ENCODE results near the gene SNX1. TPM values are rescaled to one million over a fixed set of nuclear protein-coding genes. Genes with fewer than 3 reads are reported as not detected.
A peak's percentile ranks its signal among the peaks of the same experiment; 100 is the strongest.

Gene SNX1
- total RNA-seq, 1 donor from 2014 or later = 138 TPM

DNA sequence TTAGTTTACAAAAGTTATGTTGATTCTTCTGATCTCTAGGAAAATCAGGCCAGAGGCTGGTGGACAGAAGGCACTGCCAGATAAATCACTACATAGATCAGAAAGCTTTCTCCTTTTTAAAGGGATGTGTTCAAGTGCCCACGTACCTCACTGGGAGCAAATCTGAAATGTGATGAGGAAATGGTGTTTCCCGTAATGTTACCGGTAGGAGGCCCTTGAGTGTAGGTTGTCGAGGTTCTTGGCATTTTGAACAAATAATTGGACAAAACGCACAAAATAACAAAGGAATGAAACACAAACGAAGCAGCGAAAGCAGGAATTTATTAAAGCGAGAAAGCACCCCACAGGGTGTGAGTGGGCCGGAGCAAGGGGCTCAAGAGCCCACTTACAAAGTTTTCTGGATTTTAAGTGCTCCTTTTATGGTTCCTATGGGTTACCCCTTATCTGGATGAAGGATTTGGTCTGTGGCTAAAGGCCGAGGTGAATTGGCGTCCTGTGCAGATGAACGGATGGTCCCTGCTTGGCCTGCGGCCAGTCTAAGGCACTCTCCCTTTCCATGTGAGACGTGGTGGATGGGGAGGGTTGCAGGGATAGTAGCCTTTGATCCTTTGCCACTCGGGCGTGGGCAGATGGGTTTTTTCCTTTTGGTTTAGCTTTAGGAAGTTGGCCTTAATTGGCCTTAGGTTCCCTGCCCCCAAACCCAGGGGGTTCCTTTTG lies 1.0 kb downstream of the SNX1 start:
- peak overlapping the region; percentile 98 for H3K27ac Mint-ChIP-seq
- intact Hi-C loops (cut with micrococcal nuclease) = loop anchor here (1.0 to 10.0 kb wide), 6 partner anchors 66 to 1698 kb away; partner anchors contain the start of genes APH1B, DENND4A, LACTB and PLEKHO2
- DNase-seq = no peak
- no peaks in the 10 kb centered on the region for H3K9me3 Mint-ChIP-seq
- ChIA-PET CTCF (no interaction called here), POLR2A (interaction anchor here (1.0 to 5.4 kb wide), 7 partner anchors 13 to 291 kb away, joined by 3 to 78 read pairs (median 10); partner anchors contain the start of genes PPIB, SNX22 and TRIP4)
- no peaks in the 10 kb centered on the region for H3K27me3 Mint-ChIP-seq
- peak overlapping the region; percentile 99 for H3K4me3 Mint-ChIP-seq
- H3K4me1 Mint-ChIP-seq = peaks cover 88% of the 10 kb centered on the region
- peaks cover 30% of the 10 kb centered on the region for H3K36me3 Mint-ChIP-seq (ENCODE audit: low read depth)
- TF ChIP-seq, protein P1, sequence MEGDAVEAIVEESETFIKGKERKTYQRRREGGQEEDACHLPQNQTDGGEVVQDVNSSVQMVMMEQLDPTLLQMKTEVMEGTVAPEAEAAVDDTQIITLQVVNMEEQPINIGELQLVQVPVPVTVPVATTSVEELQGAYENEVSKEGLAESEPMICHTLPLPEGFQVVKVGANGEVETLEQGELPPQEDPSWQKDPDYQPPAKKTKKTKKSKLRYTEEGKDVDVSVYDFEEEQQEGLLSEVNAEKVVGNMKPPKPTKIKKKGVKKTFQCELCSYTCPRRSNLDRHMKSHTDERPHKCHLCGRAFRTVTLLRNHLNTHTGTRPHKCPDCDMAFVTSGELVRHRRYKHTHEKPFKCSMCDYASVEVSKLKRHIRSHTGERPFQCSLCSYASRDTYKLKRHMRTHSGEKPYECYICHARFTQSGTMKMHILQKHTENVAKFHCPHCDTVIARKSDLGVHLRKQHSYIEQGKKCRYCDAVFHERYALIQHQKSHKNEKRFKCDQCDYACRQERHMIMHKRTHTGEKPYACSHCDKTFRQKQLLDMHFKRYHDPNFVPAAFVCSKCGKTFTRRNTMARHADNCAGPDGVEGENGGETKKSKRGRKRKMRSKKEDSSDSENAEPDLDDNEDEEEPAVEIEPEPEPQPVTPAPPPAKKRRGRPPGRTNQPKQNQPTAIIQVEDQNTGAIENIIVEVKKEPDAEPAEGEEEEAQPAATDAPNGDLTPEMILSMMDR (IDR thresholded peaks at IDR 0.05) = no peak
- ATAC-seq (ENCODE audit: low read depth) = no peak

DNA sequence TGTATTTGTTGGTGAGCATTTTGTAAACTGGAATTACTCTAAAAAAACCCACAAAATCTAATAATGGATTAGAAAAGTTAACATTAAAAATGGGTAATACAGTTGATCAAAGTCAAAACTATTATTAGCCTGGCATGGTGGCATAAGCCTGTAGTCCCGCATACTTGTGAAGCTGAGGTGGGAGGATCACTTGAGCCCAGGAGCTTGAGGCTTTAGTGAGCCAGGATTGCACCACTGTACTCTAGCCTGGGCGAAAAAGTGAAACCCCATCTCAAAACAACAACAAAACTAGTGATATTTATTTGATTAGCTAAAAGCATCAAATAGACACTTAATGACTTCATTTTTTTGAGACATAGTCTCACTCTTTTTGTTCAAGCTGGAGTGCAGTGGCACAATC lies 3.6 kb downstream of the SNX1 start:
- Mint-ChIP-seq H3K27me3 (no peaks in the 10 kb centered on the region), H3K4me3 (no peak overlapping the region), H3K36me3 (ENCODE audit: low read depth) (peaks cover 26% of the 10 kb centered on the region), H3K9me3 (peaks cover 2% of the 10 kb centered on the region), H3K27ac (peak overlapping the region; percentile 56), H3K4me1 (peaks cover 75% of the 10 kb centered on the region)
- ATAC-seq (ENCODE audit: low read depth) = no peak
- CTCF ChIA-PET = interaction anchor here (0.8 to 1.1 kb wide), 3 partner anchors 10 to 347 kb away, joined by 3 read pairs; no protein-coding TSS in a partner anchor
- TF ChIP-seq, protein P1 (IDR thresholded peaks at IDR 0.05) = no peak
- DNase-seq = no peak
- POLR2A ChIA-PET = interaction anchor here (2.2 kb wide), 1 partner anchor 10 kb away, joined by 8 read pairs; no protein-coding TSS in a partner anchor
- intact Hi-C loops (cut with micrococcal nuclease) = loop anchor here (5.0 to 10.0 kb wide), 5 partner anchors 745 to 1695 kb away; partner anchors contain the start of genes APH1B, DENND4A, LACTB and PLEKHO2

DNA sequence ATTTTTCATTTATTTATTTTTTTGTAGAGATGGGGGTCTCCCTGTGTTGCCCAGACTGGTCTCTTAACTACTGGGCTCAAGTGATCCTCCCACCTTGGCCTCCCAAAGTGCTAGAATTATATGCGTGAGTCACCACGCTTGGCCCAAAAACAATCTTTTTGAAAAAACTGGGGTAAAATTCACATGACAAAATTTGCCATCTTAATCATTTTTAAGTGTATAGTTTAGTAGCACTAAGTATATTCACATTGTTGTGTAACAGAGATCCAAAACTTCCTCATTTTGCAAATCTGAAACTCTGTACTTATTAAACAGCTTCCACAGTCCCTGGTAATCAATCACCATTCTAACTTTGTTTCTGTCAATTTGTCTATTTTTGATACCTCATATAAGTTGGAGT lies 5.2 kb downstream of the SNX1 start:
- Mint-ChIP-seq H3K36me3 (ENCODE audit: low read depth) (peaks cover 24% of the 10 kb centered on the region), H3K4me1 (peaks cover 68% of the 10 kb centered on the region), H3K27ac (peak overlapping the region; percentile 46), H3K4me3 (no peak overlapping the region), H3K9me3 (peaks cover 2% of the 10 kb centered on the region), H3K27me3 (no peaks in the 10 kb centered on the region)
- ChIA-PET CTCF (no interaction called here), POLR2A (interaction anchor here (1.1 to 1.5 kb wide), 2 partner anchors 10 to 61 kb away, joined by 3 read pairs; no protein-coding TSS in a partner anchor)
- TF ChIP-seq, protein P1 (IDR thresholded peaks at IDR 0.05) = no peak
- ATAC-seq (ENCODE audit: low read depth) (no peak), DNase-seq (no peak)
- intact Hi-C loops (cut with micrococcal nuclease) = no loop called here

DNA sequence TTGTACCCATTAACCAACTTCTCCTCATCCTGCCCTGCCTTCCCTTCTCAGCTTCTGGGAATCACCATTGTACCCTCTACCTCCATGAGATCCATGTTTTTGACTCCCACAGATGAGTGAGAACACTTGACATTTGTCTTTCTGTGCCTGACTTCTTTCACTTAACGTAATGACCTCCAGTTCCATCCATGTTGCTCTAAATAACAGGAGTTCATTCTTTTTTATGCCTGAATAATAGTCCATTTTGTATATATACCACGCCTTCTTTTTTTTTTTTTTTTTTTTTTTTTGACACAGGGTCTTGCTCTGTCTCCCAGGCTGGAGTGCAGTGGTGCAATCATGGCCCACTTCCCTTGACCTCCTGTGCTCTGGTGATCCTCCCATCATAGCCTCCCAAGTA lies 6.7 kb downstream of the SNX1 start:
- Mint-ChIP-seq H3K4me1 (peaks cover 66% of the 10 kb centered on the region), H3K27ac (no peak overlapping the region), H3K36me3 (ENCODE audit: low read depth) (peaks cover 20% of the 10 kb centered on the region), H3K9me3 (peaks cover 2% of the 10 kb centered on the region), H3K27me3 (no peaks in the 10 kb centered on the region), H3K4me3 (no peak overlapping the region)
- CTCF ChIA-PET = no interaction called here
- intact Hi-C loops (cut with micrococcal nuclease) = no loop called here
- DNase-seq (no peak), ATAC-seq (ENCODE audit: low read depth) (no peak)
- POLR2A ChIA-PET = interaction anchor here (1.2 kb wide), 1 partner anchor 9 kb away, joined by 3 read pairs; the partner anchor contains the start of gene CIAO2A
- TF ChIP-seq, protein P1 (IDR thresholded peaks at IDR 0.05) = no peak

DNA sequence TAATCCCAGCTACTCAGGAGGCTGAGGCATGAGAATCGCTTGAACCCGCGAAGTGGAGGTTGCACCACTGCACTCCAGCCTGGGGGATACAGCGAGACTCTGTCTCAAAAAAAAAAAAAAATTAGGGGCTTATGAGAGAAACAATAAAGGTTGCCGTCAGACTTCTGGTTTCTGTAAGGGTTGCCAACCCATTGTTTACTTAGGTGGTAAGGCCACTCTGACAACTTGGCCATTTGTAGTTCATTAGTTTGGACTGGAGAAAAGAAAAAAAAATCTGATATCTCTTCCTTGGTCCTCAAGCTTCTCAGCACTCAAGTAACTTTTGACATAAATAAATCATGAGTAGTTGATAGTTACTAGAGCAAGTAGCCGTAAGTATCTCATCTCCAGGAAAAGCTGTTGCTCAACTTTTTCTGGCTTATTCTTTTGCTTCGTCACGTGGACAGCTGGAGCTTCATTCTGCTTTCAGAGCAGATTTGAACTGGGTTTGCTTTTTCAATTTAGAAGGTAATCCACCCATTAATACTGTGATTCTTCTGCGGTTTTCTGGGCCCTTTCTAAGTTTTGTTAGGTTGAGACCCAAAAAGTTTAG lies 9.4 kb downstream of the SNX1 start:
- Mint-ChIP-seq H3K27ac (no peak overlapping the region), H3K27me3 (no peaks in the 10 kb centered on the region), H3K36me3 (ENCODE audit: low read depth) (peaks cover 10% of the 10 kb centered on the region), H3K9me3 (peaks cover 2% of the 10 kb centered on the region), H3K4me1 (peaks cover 62% of the 10 kb centered on the region), H3K4me3 (no peak overlapping the region)
- intact Hi-C loops (cut with micrococcal nuclease) = no loop called here
- TF ChIP-seq, protein P1 (IDR thresholded peaks at IDR 0.05) = no peak
- DNase-seq (no peak), ATAC-seq (ENCODE audit: low read depth) (no peak)
- POLR2A ChIA-PET = interaction anchor here (0.6 to 1.2 kb wide), 2 partner anchors 12 to 24 kb away, joined by 4 to 6 read pairs; partner anchors contain the start of gene CIAO2A
- CTCF ChIA-PET = interaction anchor here (0.8 kb wide), 1 partner anchor 12 kb away, joined by 3 read pairs; the partner anchor contains the start of gene CIAO2A

Data from activated B cell treated with CpG ODN at 0.5 μM for 24 hours (primary cell).